Spinal cord (tissue), 4 donors: ENCODE results near the gene FOLH1. TPM values are rescaled to one million over a fixed set of nuclear protein-coding genes. Genes with fewer than 3 reads are reported as not detected.

Source experiments
- polyA plus RNA-seq, 2 donors: library from polyadenylated mRNA; unstranded; fragments of 120-200 nt; gene quantifications; one replicate each; pipeline ENCODE4 v1.2.1, GENCODE V29; 2013; ENCODE audit not compliant: insufficient read length in 2 of 2
- total RNA-seq, 2 donors: library from RNA; depleted of rRNA in 1 of 2; stranded (reverse); fragments of 120-200 nt in 1 of 2; fragments of >200 nt in 1 of 2; gene quantifications; one replicate each; pipeline versions ENCODE4 v1.2.3 to v1.2.4, GENCODE V29; 2013 to 2014

Gene FOLH1
- total and polyA plus RNA-seq, 4 donors: 4.9 to 16.5 (median 6.7) TPM

Other genes with a start within 250 kb of the FOLH1 start
- not detected for gene TRIM51G, start 224.7 kb downstream of the FOLH1 start, total RNA-seq
- not detected for gene TRIM51G, start 224.7 kb downstream of the FOLH1 start, polyA plus RNA-seq
- not detected for gene TRIM49B, start 179.8 kb downstream of the FOLH1 start, total RNA-seq
- gene TRIM49B, start 179.8 kb downstream of the FOLH1 start, polyA plus RNA-seq: not detected
- not detected for gene TRIM64C, start 149.5 kb downstream of the FOLH1 start, total RNA-seq
- gene TRIM64C, start 149.5 kb downstream of the FOLH1 start, polyA plus RNA-seq: not detected